ENCODE data around the gene MAPK10.

Gene MAPK10

DNA sequence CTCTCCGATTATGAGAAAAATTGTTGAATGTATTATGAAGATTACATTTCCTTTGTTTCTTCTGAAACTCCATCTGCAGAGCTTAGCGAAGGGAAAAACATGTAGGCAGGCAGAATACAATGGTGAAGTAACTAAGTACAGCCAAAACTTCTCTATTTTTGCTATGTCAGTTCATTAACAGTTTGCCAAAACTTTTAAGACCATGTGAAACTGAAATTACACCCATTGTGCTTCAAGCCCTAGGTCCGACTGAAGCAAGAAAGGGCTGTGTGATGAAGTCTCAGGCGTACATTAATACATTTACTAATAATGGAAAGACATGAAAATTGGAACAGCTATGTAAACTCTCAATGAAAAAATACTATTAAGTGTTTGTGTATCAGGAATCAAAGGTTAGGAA is 398.0 kb downstream of the MAPK10 start:
- no peak for DNase-seq

DNA sequence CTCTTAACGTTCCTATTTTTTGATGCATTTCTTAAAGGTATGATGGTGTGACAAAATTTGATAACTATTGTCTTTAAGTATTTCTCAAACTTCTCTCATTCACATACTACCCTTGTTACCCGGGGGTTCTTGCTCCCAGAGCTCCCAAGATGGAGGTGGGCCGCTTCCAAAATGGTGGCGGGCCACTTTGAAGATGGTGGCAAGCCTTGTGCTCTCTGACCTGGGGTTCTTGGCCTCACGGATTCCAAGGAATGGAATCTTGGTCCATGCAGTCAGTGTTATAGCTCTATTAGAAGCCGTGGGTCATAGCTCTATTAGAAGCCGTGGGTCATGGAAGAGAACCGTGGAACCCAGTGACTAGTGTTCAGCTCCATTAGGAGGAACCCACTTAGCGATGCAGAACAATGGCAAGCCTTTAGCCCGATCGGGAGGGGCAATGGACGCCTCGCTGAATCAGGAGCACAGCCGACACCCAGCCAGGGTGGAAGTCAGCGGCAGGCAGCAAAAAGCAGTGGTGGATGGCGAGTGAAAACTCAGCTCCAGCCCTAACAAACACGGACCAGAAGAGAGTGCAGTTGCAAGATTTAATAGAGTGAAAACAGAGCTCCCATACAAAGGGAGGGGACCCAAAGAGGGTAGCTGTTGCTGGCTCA is 403.4 kb downstream of the MAPK10 start:
- no peak for DNase-seq

DNA sequence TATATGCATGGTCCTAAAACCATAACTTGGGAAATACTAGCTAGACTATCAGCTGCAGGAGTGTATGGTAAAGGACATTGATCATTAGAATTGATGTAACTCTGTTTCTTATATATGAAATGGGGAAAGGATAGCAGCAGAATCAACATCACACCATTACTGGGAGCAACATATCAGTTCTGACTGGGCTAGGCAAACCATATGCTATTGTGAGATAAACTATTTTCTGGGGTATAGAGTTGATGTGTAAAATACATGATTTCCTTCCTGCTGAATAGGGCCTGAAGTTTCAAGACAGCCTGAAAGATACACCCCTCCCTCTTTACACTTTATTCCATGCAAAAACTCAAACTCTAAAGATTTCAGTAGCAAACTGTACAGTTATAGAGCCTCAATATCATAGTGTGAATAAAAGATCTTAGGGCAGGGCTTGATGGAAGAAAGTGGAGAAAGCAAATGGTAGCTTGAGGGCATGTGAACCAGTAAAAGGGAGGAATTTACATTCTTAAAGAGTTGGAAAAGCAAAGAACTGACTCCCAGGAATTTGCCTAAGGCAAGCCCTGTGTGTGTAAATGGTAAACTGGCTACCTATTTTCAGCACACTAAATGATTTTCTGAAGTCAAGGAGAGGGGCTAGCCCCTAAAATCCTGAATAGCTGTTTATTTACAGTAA is 404.1 kb downstream of the MAPK10 start:
- DNase-seq: no peak

DNA sequence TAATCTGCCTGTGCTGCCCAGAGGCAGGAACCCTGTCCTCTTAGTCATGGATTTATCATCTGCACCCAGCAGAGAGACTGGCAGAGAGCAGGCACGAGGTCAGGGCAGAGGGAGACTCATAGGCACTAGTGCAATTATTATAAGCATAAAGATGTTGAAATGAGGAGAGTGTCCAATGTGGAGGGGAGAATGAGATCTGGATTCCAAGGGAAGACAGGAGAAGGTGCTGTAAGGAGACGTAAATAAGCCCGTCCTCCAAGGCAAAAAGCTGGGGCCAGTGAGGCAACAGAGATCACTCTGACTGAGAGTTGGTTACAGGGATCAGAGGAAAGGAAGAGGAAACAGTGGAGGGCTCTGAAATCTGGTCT is 406.2 kb downstream of the MAPK10 start:
- no peak for DNase-seq

DNA sequence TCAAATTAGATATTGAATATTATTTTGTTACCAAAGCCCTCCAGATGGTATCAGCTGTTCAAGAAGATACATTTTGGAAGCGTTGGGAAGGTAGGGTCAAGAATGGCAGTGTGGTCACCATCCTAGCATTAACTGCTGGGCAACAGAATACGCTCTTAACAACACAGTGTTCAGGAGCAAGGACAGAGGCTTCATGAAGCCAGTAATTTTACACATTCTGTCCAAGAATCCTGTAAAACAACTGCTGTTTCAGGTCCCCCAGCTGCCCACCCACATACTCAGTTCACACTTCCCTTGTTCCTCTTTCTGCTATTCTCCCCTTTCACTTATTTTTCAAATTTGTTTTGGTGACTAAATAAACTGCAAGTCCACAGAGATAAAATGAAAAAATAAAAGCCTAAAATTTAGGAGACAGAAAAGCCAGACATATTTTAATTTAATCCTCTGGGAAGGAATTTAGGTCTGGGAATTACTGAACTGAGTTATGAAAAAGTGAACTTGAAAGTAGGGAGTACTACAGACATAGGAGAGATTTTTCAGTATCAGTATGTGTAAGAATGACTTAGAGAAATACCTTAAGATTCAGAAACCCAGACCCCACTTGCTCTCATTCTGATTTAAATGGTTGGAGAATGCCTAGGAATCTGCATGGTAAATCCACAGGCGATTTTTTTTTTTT is 406.7 kb downstream of the MAPK10 start:
- no peak for DNase-seq

DNA sequence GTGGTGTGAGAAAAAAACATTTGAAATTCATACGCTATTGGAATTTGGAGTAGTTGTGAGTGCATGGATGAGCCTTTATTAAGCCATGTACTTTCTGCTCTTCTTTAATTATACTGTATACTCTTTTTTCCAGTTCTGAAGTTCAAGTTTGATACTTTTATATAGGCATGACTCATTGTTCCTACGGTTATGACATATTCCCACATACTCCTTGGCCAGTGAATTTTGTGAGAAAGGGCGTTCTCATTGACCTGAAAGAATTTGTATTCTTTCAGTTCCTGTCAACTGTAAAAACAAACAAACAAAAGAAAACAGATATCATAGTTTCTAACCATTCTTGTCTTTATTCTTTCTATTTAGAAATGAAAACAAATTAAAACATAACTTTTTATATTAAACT is 407.3 kb downstream of the MAPK10 start:
- DNase-seq: no peak

DNA sequence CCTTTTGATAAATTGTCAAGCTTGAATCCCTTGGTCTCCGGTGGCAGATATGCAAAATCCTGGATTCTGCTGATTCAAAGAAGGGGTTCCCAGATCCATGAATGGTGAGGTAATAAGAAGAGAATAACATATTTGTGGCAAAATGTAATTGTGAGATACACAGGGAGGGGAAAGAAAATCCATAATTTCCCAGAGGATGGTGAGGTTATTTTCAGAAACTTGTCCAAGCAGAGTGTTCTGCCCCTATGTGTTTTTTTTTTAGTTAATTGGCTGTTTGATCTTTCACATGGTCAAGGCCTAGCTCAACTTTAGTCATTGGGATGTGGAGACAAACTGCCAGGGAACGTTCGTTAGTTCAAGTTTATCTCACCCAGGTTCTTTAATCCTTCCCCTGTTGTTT is 408.8 kb downstream of the MAPK10 start:
- no peak for DNase-seq

DNA sequence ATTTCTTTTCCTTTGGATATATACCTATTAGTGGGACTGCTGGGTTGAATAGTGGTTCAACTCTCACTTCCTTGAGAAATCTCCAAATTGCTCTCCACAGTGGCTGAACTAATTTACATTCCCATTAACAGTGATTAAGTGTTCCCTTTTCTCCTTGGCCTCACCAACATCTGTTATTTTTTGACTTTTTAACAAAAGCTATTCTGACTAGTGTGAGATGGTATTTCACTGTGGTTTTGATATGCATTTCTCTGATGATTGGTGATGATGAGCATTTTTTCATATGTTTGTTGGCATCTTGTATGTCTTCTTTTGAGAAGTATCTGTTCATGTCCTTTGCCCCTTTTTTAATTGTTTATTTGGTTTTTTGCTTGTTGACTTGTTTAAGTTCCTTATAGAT is 413.0 kb downstream of the MAPK10 start:
- DNase-seq: no peak

DNA sequence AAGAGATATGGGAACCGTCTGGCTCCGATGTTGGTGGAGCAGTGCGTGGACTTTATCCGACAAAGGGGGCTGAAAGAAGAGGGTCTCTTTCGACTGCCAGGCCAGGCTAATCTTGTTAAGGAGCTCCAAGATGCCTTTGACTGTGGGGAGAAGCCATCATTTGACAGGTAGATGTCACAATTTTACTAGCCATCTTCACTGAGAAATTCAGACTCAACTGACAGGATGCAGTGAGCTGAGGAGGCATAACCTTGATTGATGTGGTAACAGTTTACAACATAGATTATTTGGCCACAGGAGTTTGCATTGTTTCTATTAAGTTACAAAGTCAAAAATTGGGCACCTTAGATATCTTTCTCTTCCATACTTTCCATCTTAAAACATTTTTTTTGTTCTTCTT is 417.7 kb downstream of the MAPK10 start:
- DNase-seq: no peak

DNA sequence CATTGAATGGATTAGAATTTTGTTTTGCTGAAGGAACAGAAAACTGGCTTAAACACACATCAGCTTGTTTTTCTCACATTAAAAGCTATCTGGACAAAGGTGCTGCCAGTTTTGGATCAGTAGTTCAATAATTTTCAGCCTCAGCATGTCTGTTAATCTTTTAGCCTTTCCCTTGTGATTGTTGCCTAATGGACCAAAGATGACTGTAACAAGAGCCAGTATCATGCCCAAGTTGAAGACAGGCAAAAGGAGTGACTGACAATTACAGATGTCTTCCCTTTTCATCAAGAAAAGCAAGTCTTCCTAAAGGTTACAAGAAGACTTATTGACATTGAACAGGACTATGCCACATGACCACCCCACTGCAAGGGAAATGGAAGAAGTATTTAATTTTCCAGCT is 419.7 kb downstream of the MAPK10 start:
- no peak for DNase-seq

Measured in NCI-H1694 (cell line).